Neutrophil (primary cell): ENCODE measurements around the gene KCNH1.

Experiments
- H3K27ac ChIP-seq: fragments of 200-600 bp; sonication (generic); 2 replicates; pipeline ENCODE4 v1.5.1; 2016; ENCODE audit warnings: mild to moderate bottlenecking, moderate library complexity
- H3K27me3 ChIP-seq: fragments of 200-600 bp; sonication (generic); 2 replicates; pipeline ENCODE4 v1.6.0; 2016; ENCODE audit warnings: mild to moderate bottlenecking
- H3K36me3 ChIP-seq: fragments of 200-600 bp; sonication (generic); 2 replicates; pipeline ENCODE4 v1.5.1; 2017
- H3K4me1 ChIP-seq, 2 experiments: fragments of 200-600 bp in 1 of 2; sonication (generic) in 1 of 2; 1 replicate in 1 of 2; 2 replicates in 1 of 2; pipeline versions ENCODE4 v1.5.1 to v1.6.1; 2013 to 2016; ENCODE audit warnings: low read depth in 1 of 2, low read length in 1 of 2, mild to moderate bottlenecking in 1 of 2, moderate library complexity in 1 of 2; ENCODE audit not compliant: control insufficient read depth in 1 of 2, insufficient read depth in 1 of 2
- H3K4me3 ChIP-seq, 2 experiments: fragments of 200-600 bp in 1 of 2; sonication (generic) in 1 of 2; 1 replicate in 1 of 2; 2 replicates in 1 of 2; pipeline ENCODE4 v1.5.1; 2013 to 2016; ENCODE audit warnings: low read depth in 1 of 2, low read length in 1 of 2, mild to moderate bottlenecking in 1 of 2, moderate library complexity in 1 of 2
- H3K9me3 ChIP-seq: fragments of 200-600 bp; sonication (generic); 2 replicates; pipeline ENCODE4 v1.5.1; 2016
- TF ChIP-seq, protein P1 (sequence below): fragments of 200-600 bp; sonication (generic); IDR thresholded peaks from 2 replicates; pipeline ENCODE4 v1.5.1; 2016; ENCODE audit warnings: antibody characterized with exemption

Gene KCNH1

DNA sequence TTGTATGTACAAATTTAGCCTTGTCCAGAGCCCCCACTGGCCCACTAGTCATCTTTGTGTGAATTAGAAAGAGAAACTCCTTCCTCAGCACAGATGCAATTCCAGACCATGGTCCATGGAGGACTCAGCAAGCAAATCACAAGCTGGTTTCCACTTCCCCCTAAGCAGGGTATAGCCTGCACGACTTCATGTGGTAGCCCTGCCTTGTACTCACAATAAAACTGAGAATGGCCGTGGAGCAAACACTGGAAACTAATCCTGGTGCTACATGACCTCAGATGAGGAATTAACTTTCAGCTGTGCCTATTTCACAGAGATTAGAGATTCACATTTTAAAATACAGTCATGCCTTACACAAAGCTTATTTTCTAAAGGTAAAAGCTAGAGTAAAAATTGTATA is 32.5 kb downstream of the KCNH1 start:
- Histone ChIP-seq H3K9me3 (no peaks in the 10 kb centered on the region), H3K27me3 (no peaks in the 10 kb centered on the region), H3K36me3 (no peaks in the 10 kb centered on the region), H3K4me3 (no peak overlapping the region), H3K4me1 (no peaks in the 10 kb centered on the region), H3K27ac (no peak overlapping the region)
- TF ChIP-seq, protein P1, sequence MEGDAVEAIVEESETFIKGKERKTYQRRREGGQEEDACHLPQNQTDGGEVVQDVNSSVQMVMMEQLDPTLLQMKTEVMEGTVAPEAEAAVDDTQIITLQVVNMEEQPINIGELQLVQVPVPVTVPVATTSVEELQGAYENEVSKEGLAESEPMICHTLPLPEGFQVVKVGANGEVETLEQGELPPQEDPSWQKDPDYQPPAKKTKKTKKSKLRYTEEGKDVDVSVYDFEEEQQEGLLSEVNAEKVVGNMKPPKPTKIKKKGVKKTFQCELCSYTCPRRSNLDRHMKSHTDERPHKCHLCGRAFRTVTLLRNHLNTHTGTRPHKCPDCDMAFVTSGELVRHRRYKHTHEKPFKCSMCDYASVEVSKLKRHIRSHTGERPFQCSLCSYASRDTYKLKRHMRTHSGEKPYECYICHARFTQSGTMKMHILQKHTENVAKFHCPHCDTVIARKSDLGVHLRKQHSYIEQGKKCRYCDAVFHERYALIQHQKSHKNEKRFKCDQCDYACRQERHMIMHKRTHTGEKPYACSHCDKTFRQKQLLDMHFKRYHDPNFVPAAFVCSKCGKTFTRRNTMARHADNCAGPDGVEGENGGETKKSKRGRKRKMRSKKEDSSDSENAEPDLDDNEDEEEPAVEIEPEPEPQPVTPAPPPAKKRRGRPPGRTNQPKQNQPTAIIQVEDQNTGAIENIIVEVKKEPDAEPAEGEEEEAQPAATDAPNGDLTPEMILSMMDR = no peak

DNA sequence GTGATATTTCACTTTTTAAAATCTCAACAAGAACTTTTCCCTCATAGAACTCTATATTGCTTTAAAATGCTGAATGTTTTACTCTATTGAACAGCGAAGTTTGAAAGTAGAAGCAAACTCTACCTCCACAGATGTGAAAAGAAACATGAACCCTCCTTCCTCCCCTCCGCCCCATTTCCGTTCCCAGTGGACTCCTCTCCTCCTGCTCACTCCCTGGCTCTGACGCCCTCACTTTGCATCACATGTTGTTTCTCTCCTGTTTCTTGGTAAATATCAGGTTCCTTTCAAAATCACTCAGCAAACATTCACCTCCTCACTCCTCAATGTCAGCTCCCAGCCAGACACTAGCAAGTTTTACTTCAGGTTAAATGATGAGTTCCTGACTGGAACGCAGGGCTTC is 34.6 kb downstream of the KCNH1 start:
- Histone ChIP-seq H3K27ac (no peak overlapping the region), H3K4me3 (no peak overlapping the region), H3K27me3 (no peaks in the 10 kb centered on the region), H3K36me3 (no peaks in the 10 kb centered on the region), H3K4me1 (no peaks in the 10 kb centered on the region), H3K9me3 (no peaks in the 10 kb centered on the region)
- TF ChIP-seq, protein P1 = no peak

DNA sequence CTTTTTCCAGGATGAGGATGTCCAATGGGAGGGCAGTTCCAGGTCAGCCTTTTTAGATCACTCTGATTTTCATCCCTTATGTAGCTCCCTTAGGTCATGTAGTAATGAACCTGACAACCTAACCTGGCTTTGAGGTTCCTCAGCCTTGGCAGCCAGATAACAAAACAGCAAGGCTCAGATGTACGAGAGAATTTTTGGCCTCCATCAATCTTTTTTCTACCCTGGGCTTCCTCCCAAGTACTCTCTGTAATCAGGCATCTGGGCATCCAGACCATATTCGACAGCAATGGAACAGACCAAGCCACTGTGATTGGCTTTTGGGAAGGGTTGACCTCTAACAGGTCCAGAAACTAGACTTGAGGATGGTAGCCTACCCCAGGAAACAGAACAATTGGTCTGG is 38.6 kb downstream of the KCNH1 start:
- H3K9me3 ChIP-seq = no peaks in the 10 kb centered on the region
- no peak overlapping the region for H3K4me3 ChIP-seq
- no peaks in the 10 kb centered on the region for H3K4me1 ChIP-seq
- TF ChIP-seq, protein P1 = no peak
- H3K36me3 ChIP-seq = no peaks in the 10 kb centered on the region
- no peaks in the 10 kb centered on the region for H3K27me3 ChIP-seq
- H3K27ac ChIP-seq = no peak overlapping the region

DNA sequence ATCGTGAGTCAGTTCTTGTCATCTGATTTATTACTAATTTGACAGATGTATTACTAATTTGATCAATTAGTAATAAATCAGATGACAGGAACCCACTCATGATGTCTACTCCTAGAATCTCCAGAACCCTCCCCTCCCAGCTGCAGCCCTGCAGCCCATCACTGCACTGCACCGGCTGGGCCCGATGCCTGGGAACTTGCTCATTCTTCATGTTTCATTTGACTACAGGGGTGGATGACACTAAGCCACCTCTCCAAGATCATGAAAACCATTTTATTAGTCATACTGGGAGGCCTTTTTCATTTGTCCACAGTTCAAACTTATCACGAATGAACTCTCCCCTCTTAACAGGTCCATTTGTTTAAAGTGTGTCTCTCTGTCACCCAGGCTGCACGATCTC is 41.0 kb downstream of the KCNH1 start:
- no peaks in the 10 kb centered on the region for H3K4me1 ChIP-seq
- H3K9me3 ChIP-seq = no peaks in the 10 kb centered on the region
- TF ChIP-seq, protein P1 = no peak
- H3K36me3 ChIP-seq = no peaks in the 10 kb centered on the region
- H3K27me3 ChIP-seq = no peaks in the 10 kb centered on the region
- no peak overlapping the region for H3K27ac ChIP-seq
- no peak overlapping the region for H3K4me3 ChIP-seq

DNA sequence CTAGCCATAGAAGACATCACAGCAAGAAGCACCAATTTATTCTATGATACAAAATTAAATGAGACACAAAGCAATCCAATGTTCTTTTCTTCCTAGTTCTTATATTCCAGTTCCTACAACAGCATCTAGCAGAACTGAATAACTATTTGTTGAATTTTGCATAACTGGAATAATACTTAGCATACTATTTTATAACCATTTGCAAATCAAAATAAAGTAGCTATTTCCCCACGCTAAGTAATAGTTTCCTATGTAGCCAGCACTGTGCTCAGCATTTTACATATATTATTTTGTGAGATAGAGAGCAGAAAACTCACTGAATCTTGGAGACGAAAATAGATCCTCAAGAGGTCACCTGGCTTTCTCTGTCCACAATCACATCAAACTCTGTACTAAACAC is 42.1 kb downstream of the KCNH1 start:
- Histone ChIP-seq H3K9me3 (no peaks in the 10 kb centered on the region), H3K4me1 (no peaks in the 10 kb centered on the region), H3K36me3 (no peaks in the 10 kb centered on the region), H3K4me3 (no peak overlapping the region), H3K27ac (no peak overlapping the region), H3K27me3 (no peaks in the 10 kb centered on the region)
- TF ChIP-seq, protein P1 = no peak

DNA sequence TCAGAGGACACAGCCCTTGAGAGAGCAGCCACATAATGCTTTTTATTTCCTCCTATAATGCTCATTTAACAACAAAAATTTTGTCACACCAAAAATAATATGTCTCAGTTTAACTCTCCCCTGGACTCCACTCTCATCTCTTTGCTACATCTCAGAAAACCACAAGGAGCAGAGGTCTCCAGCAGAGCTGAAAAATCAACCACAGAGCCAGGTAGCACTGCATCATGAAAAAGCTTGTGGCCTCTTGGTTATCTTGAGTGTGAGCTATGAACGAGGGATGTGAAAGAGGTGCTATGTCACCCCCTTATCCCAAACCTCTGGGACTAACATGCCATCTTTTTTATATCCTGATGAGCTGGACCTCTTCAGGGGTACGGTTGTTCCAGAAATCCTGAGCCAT is 44.4 kb downstream of the KCNH1 start:
- H3K4me1 ChIP-seq = no peaks in the 10 kb centered on the region
- no peak overlapping the region for H3K4me3 ChIP-seq
- no peaks in the 10 kb centered on the region for H3K27me3 ChIP-seq
- TF ChIP-seq, protein P1 = no peak
- no peaks in the 10 kb centered on the region for H3K9me3 ChIP-seq
- H3K36me3 ChIP-seq = no peaks in the 10 kb centered on the region
- H3K27ac ChIP-seq = no peak overlapping the region
